Fibroblast of lung (primary cell): ENCODE results near the gene AGK. TPM values are rescaled to one million over a fixed set of nuclear protein-coding genes. Genes with fewer than 3 reads are reported as not detected.

Experiments
- DNase-seq, 2 donors: peaks; one replicate each; pipeline versions ENCODE4 v3.0.0 to v3.0.0-alpha.2; 2010; ENCODE audit warnings: low read depth in 2 of 2
- H2AFZ ChIP-seq: 2 replicates; pipeline ENCODE4 v1.5.1; 2012; ENCODE audit warnings: low read length, control low read depth, inconsistent platforms
- H3K27ac ChIP-seq: 2 replicates; pipeline ENCODE4 v1.5.1; 2011; ENCODE audit warnings: low read length, control low read depth; ENCODE audit not compliant: insufficient read depth
- H3K27me3 ChIP-seq: 2 replicates; pipeline ENCODE4 v1.5.1; 2011; ENCODE audit warnings: mild to moderate bottlenecking, low read length; ENCODE audit not compliant: control insufficient read depth, insufficient read depth
- H3K36me3 ChIP-seq: 2 replicates; pipeline ENCODE4 v1.5.1; 2011; ENCODE audit warnings: low read length; ENCODE audit not compliant: control insufficient read depth, insufficient read depth
- H3K4me1 ChIP-seq: 2 replicates; pipeline ENCODE4 v1.5.1; 2011; ENCODE audit warnings: low read length; ENCODE audit not compliant: control insufficient read depth, insufficient read depth; ENCODE audit errors: extremely low read depth
- H3K4me2 ChIP-seq: 2 replicates; pipeline ENCODE4 v1.5.1; 2011; ENCODE audit warnings: low read length, control low read depth; ENCODE audit not compliant: insufficient read depth; ENCODE audit errors: extremely low read depth
- H3K4me3 ChIP-seq, 4 experiments: fragments of 200-600 bp in 1 of 4; sonication (generic) in 1 of 4; replicated peaks in 1 of 4; 2 replicates each; pipeline ENCODE4 v1.5.1; 2011 to 2016; ENCODE audit warnings: low read length in 4 of 4, low read depth in 3 of 4, mild to moderate bottlenecking in 3 of 4, control low read depth in 2 of 4, inconsistent platforms in 1 of 4, mixed read lengths in 1 of 4; ENCODE audit not compliant: insufficient read depth in 1 of 4; ENCODE audit errors: control extremely low read depth in 1 of 4
- H3K79me2 ChIP-seq: 2 replicates; pipeline ENCODE4 v1.5.1; 2012; ENCODE audit warnings: mild to moderate bottlenecking, low read length, inconsistent platforms; ENCODE audit not compliant: control insufficient read depth, insufficient read depth
- H3K9ac ChIP-seq: 2 replicates; pipeline ENCODE4 v1.5.1; 2011; ENCODE audit warnings: mild to moderate bottlenecking, low read length, control low read depth; ENCODE audit not compliant: insufficient read depth
- H3K9me3 ChIP-seq: 2 replicates; pipeline ENCODE4 v1.5.1; 2012; ENCODE audit warnings: low read depth, low read length; ENCODE audit not compliant: control insufficient read depth, insufficient read depth
- H4K20me1 ChIP-seq: 2 replicates; pipeline ENCODE4 v1.5.1; 2011; ENCODE audit warnings: low read length; ENCODE audit not compliant: control insufficient read depth, insufficient read depth; ENCODE audit errors: extremely low read depth
- CTCF ChIP-seq, 2 donors: IDR thresholded peaks in 1 of 2; conservative IDR thresholded peaks in 1 of 2; 1 replicate in 1 of 2; 2 replicates in 1 of 2; pipeline ENCODE4 v1.5.1; 2011 to 2012; ENCODE audit warnings: low read length in 2 of 2, control low read depth in 1 of 2, inconsistent platforms in 1 of 2, low read depth in 1 of 2, mild to moderate bottlenecking in 1 of 2
- EZH2 ChIP-seq: IDR thresholded peaks from 2 replicates; pipeline ENCODE4 v1.5.1; 2012; ENCODE audit warnings: low read length, control low read depth, mild to moderate bottlenecking; ENCODE audit errors: missing control alignments
- polyA plus RNA-seq, 2 donors: library from polyadenylated mRNA; depleted of rRNA in 1 of 2; stranded (reverse) in 1 of 2; unstranded in 1 of 2; fragments of >200 nt; gene quantifications; 2 replicates each; pipeline ENCODE4 v1.2.1, GENCODE V29; 2011 to 2012; ENCODE audit warnings: missing spikeins in 1 of 2
- total RNA-seq: library from RNA; depleted of rRNA; stranded (reverse); fragments of >200 nt; gene quantifications from 2 replicates; pipeline ENCODE4 v1.2.1, GENCODE V29; 2014

AGK gene
- total and polyA plus RNA-seq, 2 donors (not counting 1 experiment from before 2014, with no cell fraction given), result 20.8 to 42.5 TPM

GRCh38 chr7:141665208-141666035 is 114.2 kb downstream of the AGK start:
- peaks cover 2% of the 10 kb centered on the region for H3K36me3 ChIP-seq
- no peak for TF ChIP-seq EZH2
- no peak for TF ChIP-seq CTCF (conservative IDR thresholded peaks at IDR 0.05 in 1 of 2, IDR thresholded peaks at IDR 0.05 in 1 of 2; ENCODE audit: low read depth in 1 of 2, low read length in 2 of 2)

GRCh38 chr7:141666071-141666470 is 114.9 kb downstream of the AGK start:
- no peak for TF ChIP-seq EZH2
- no peaks in the 10 kb centered on the region for H3K9me3 ChIP-seq
- no peak overlapping the region for H2AFZ ChIP-seq
- H3K4me3 ChIP-seq, result no peak overlapping the region
- H3K27ac ChIP-seq, result no peak overlapping the region
- no peak overlapping the region for H3K9ac ChIP-seq
- DNase-seq, result no peak
- H3K36me3 ChIP-seq, result peaks cover 2% of the 10 kb centered on the region
- no peaks in the 10 kb centered on the region for H3K4me1 ChIP-seq
- no peaks in the 10 kb centered on the region for H3K27me3 ChIP-seq
- H3K4me2 ChIP-seq, result no peak overlapping the region
- no peaks in the 10 kb centered on the region for H4K20me1 ChIP-seq
- H3K79me2 ChIP-seq, result no peaks in the 10 kb centered on the region

More at GRCh38 chr7:141665208-141666035, 114.2 kb downstream of the AGK start:
- no peak for DNase-seq
- Histone ChIP-seq H3K27me3 (no peaks in the 10 kb centered on the region), H4K20me1 (no peaks in the 10 kb centered on the region), H3K4me2 (no peak overlapping the region), H3K79me2 (no peaks in the 10 kb centered on the region), H3K4me1 (no peaks in the 10 kb centered on the region), H3K9me3 (no peaks in the 10 kb centered on the region), H3K9ac (no peak overlapping the region), H2AFZ (no peak overlapping the region), H3K27ac (no peak overlapping the region), H3K4me3 (no peak overlapping the region)

- Histone ChIP-seq H4K20me1 (no peaks in the 10 kb centered on the region), H3K27ac (no peak overlapping the region), H3K36me3 (no peaks in the 10 kb centered on the region), H3K4me1 (no peaks in the 10 kb centered on the region), H3K4me2 (no peak overlapping the region), H3K27me3 (no peaks in the 10 kb centered on the region), H3K9ac (no peak overlapping the region), H3K79me2 (no peaks in the 10 kb centered on the region), H2AFZ (no peak overlapping the region), H3K4me3 (no peak overlapping the region), H3K9me3 (no peaks in the 10 kb centered on the region)
- no peak for TF ChIP-seq CTCF (conservative IDR thresholded peaks at IDR 0.05 in 1 of 2, IDR thresholded peaks at IDR 0.05 in 1 of 2; ENCODE audit: low read depth in 1 of 2, low read length in 2 of 2)
- no peak for TF ChIP-seq EZH2
- no peak for DNase-seq
Observed at GRCh38 chr7:141668853-141669252, 117.6 kb downstream of the AGK start.
